Activated T-helper 1 cell treated with anti-CD3 and anti-CD28 coated beads, Interleukin-12 subunit alpha, Interleukin-12 subunit beta, Interleukin-2, Interleukin-4 antibody, amounts not matched to agents 30 ng/mL and 10 ng/mL and 1 ng/mL, durations not matched to agents 14 hours and 24 hours and 36 hours (primary cell): Measurements from ENCODE around the gene SLC16A4. TPM values are rescaled to one million over a fixed set of nuclear protein-coding genes. Genes with fewer than 3 reads are reported as not detected.
A peak's percentile ranks its signal among the peaks of the same experiment; 100 is the strongest.

Experiments
- DNase-seq: peaks from one replicate; pipeline ENCODE4 v3.0.0; 2021; ENCODE audit warnings: low spot score
- H3K27ac Mint-ChIP-seq: one replicate; pipeline ENCODE4 v1.8.0; 2021; ENCODE audit warnings: mild to moderate bottlenecking, mixed read lengths
- H3K27me3 Mint-ChIP-seq: one replicate; pipeline ENCODE4 v1.8.0; 2022; ENCODE audit warnings: mild to moderate bottlenecking, moderate library complexity, mixed read lengths; ENCODE audit not compliant: insufficient read depth
- H3K36me3 Mint-ChIP-seq: one replicate; pipeline ENCODE4 v1.8.0; 2021; ENCODE audit warnings: low read depth, mixed read lengths
- H3K4me1 Mint-ChIP-seq: one replicate; pipeline ENCODE4 v1.8.0; 2021; ENCODE audit warnings: low read depth, mixed read lengths
- H3K4me3 Mint-ChIP-seq: one replicate; pipeline ENCODE4 v1.8.0; 2021; ENCODE audit warnings: mild to moderate bottlenecking, moderate library complexity, mixed read lengths
- H3K9me3 Mint-ChIP-seq: one replicate; pipeline ENCODE4 v1.8.0; 2021; ENCODE audit warnings: mixed read lengths
- intact Hi-C: fragments of 100-400 bp; cut with micrococcal nuclease; formaldehyde crosslinking; loops from one replicate; pipeline ENCODE4 v1.15.1; 2024
- total RNA-seq: library from RNA; stranded (reverse); gene quantifications from 2 replicates; pipeline ENCODE4 v1.2.3, GENCODE V29; 2022

SLC16A4 gene
- total RNA-seq, 1 donor from 2014 or later: 0.16 TPM

- Mint-ChIP-seq H3K4me1 (peaks cover 85% of the 10 kb centered on the region), H3K27ac (peak overlapping the region; percentile 83), H3K36me3 (peaks cover 76% of the 10 kb centered on the region), H3K27me3 (no peaks in the 10 kb centered on the region), H3K9me3 (no peaks in the 10 kb centered on the region), H3K4me3 (peak overlapping the region; percentile 49)
- DNase-seq: no peak
- intact Hi-C loops: no loop called here
Observed at GRCh38 chr1:110344152-110344551, 46.7 kb downstream of the SLC16A4 start.

GRCh38 chr1:110343249-110343648 is 47.6 kb downstream of the SLC16A4 start:
- intact Hi-C loops: no loop called here
- Mint-ChIP-seq H3K36me3 (peaks cover 70% of the 10 kb centered on the region), H3K9me3 (no peaks in the 10 kb centered on the region)

GRCh38 chr1:110341872-110342331 is 48.9 kb downstream of the SLC16A4 start:
- H3K27me3 Mint-ChIP-seq: no peaks in the 10 kb centered on the region
- H3K9me3 Mint-ChIP-seq: no peaks in the 10 kb centered on the region
- H3K27ac Mint-ChIP-seq: peak overlapping the region; percentile 31
- no peak overlapping the region for H3K4me3 Mint-ChIP-seq
- intact Hi-C loops: loop anchor here (2.0 kb wide), 1 partner anchor 15 kb away; no protein-coding TSS in a partner anchor
- H3K36me3 Mint-ChIP-seq: peaks cover 60% of the 10 kb centered on the region
- DNase-seq: no peak
- peaks cover 66% of the 10 kb centered on the region for H3K4me1 Mint-ChIP-seq

More at GRCh38 chr1:110343249-110343648, 47.6 kb downstream of the SLC16A4 start:
- Mint-ChIP-seq H3K4me3 (no peak overlapping the region), H3K4me1 (peaks cover 76% of the 10 kb centered on the region), H3K27me3 (no peaks in the 10 kb centered on the region), H3K27ac (peak overlapping the region; percentile 83)
- no peak for DNase-seq

GRCh38 chr1:110341146-110341871 is 49.5 kb downstream of the SLC16A4 start:
- Mint-ChIP-seq H3K4me3 (no peak overlapping the region), H3K27ac (no peak overlapping the region), H3K4me1 (peaks cover 66% of the 10 kb centered on the region), H3K9me3 (no peaks in the 10 kb centered on the region), H3K27me3 (no peaks in the 10 kb centered on the region), H3K36me3 (peaks cover 54% of the 10 kb centered on the region)
- DNase-seq: no peak
- intact Hi-C loops: loop anchor here (2.0 kb wide), 1 partner anchor 15 kb away; no protein-coding TSS in a partner anchor

GRCh38 chr1:110340207-110340468 is 50.7 kb downstream of the SLC16A4 start:
- Mint-ChIP-seq H3K36me3 (peaks cover 46% of the 10 kb centered on the region), H3K9me3 (no peaks in the 10 kb centered on the region), H3K27ac (no peak overlapping the region), H3K4me1 (peaks cover 62% of the 10 kb centered on the region), H3K27me3 (no peaks in the 10 kb centered on the region), H3K4me3 (no peak overlapping the region)
- DNase-seq: no peak
- intact Hi-C loops: loop anchor here (2.0 kb wide), 1 partner anchor 17 kb away; no protein-coding TSS in a partner anchor

GRCh38 chr1:110339407-110340206 is 51.2 kb downstream of the SLC16A4 start:
- Mint-ChIP-seq H3K9me3 (no peaks in the 10 kb centered on the region), H3K4me1 (peaks cover 60% of the 10 kb centered on the region), H3K27ac (no peak overlapping the region), H3K4me3 (no peak overlapping the region), H3K36me3 (peaks cover 46% of the 10 kb centered on the region), H3K27me3 (no peaks in the 10 kb centered on the region)
- intact Hi-C loops: loop anchor here (1.0 to 10.0 kb wide), 18 partner anchors 10 to 1647 kb away; partner anchors contain the start of genes ATP5PB, CLCC1, DDX20 and GNAI3
- DNase-seq: peak; percentile 53

- Mint-ChIP-seq H3K36me3 (peaks cover 41% of the 10 kb centered on the region), H3K27ac (peak within 1 kb of the TSS; percentile 98), H3K27me3 (no peaks in the 10 kb centered on the region), H3K4me1 (peaks cover 54% of the 10 kb centered on the region), H3K4me3 (no peak within 1 kb of the TSS), H3K9me3 (no peaks in the 10 kb centered on the region)
- intact Hi-C loops: loop anchor here (1.0 to 10.0 kb wide), 22 partner anchors 10 to 1646 kb away; partner anchors contain the start of genes AHCYL1, ATP5PB, CLCC1 and DDX20
- peak; percentile 98 for DNase-seq
Observed at GRCh38 chr1:110338886-110339406, 51.9 kb downstream of the SLC16A4 start, which contains the start of gene RBM15. Gene RBM15, plus strand, starts transcription at chr1:110339377. Its CDS starts 29 bp downstream, at chr1:110339406.

GRCh38 chr1:110338309-110338885 is 52.4 kb downstream of the SLC16A4 start:
- Mint-ChIP-seq H3K36me3 (peaks cover 35% of the 10 kb centered on the region), H3K27me3 (no peaks in the 10 kb centered on the region), H3K27ac (peak overlapping the region; percentile 98), H3K4me1 (peaks cover 49% of the 10 kb centered on the region), H3K4me3 (no peak overlapping the region), H3K9me3 (no peaks in the 10 kb centered on the region)
- intact Hi-C loops: loop anchor here (1.0 to 10.0 kb wide), 17 partner anchors 69 to 1646 kb away; partner anchors contain the start of genes AHCYL1, CLCC1, DDX20 and KCNC4
- DNase-seq: peak; percentile 93

- H3K27ac Mint-ChIP-seq: peak overlapping the region; percentile 98
Observed at GRCh38 chr1:110337704-110338308, 53.0 kb downstream of the SLC16A4 start.

GRCh38 chr1:110336300-110337039 is 54.4 kb downstream of the SLC16A4 start:
- intact Hi-C loops: loop anchor here (10.0 kb wide), 3 partner anchors 298 to 1372 kb away; partner anchors contain the start of gene CLCC1
- Mint-ChIP-seq H3K9me3 (no peaks in the 10 kb centered on the region), H3K36me3 (peaks cover 17% of the 10 kb centered on the region), H3K4me3 (peak overlapping the region; percentile 83), H3K27ac (peak overlapping the region; percentile 69), H3K27me3 (no peaks in the 10 kb centered on the region), H3K4me1 (peaks cover 32% of the 10 kb centered on the region)
- no peak for DNase-seq

More at GRCh38 chr1:110337704-110338308, 53.0 kb downstream of the SLC16A4 start:
- Mint-ChIP-seq H3K4me1 (peaks cover 43% of the 10 kb centered on the region), H3K4me3 (no peak overlapping the region), H3K27me3 (no peaks in the 10 kb centered on the region), H3K36me3 (peaks cover 30% of the 10 kb centered on the region), H3K9me3 (no peaks in the 10 kb centered on the region)
- peak; percentile 43 for DNase-seq
- intact Hi-C loops: loop anchor here (1.0 to 10.0 kb wide), 17 partner anchors 69 to 1645 kb away; partner anchors contain the start of genes AHCYL1, CLCC1, DDX20 and KCNC4

- Mint-ChIP-seq H3K27ac (no peak overlapping the region), H3K27me3 (no peaks in the 10 kb centered on the region), H3K4me1 (peaks cover 20% of the 10 kb centered on the region), H3K9me3 (no peaks in the 10 kb centered on the region), H3K36me3 (peaks cover 6% of the 10 kb centered on the region), H3K4me3 (no peak overlapping the region)
- intact Hi-C loops: loop anchor here (10.0 kb wide), 3 partner anchors 300 to 1370 kb away; partner anchors contain the start of gene CLCC1
- DNase-seq: no peak
Observed at GRCh38 chr1:110335265-110335664, 55.6 kb downstream of the SLC16A4 start.
